ENCODE data around the gene PCDHGB2. TPM values are rescaled to one million over a fixed set of nuclear protein-coding genes. Genes with fewer than 3 reads are reported as not detected.

PCDHGB2 gene
- polyA plus RNA-seq, 1 donor from 2014 or later: 0.43 TPM

- H3K79me2 ChIP-seq (replicated peaks; ENCODE audit: insufficient read depth, low read length): no peaks in the 10 kb centered on the region
- H3K4me2 ChIP-seq (ENCODE audit: low read length): no peak overlapping the region
- H3K9me3 ChIP-seq (ENCODE audit: low read length): peaks cover 2% of the 10 kb centered on the region
- H3K4me3 ChIP-seq (ENCODE audit: low read length): no peak overlapping the region
- no peak overlapping the region for H3K9ac ChIP-seq (ENCODE audit: low read length)
- no peaks in the 10 kb centered on the region for H3F3A ChIP-seq (ENCODE audit: insufficient read depth, low read length, poor library complexity, severe bottlenecking)
- no peak overlapping the region for H3K27ac ChIP-seq (ENCODE audit: low read length)
- H3K36me3 ChIP-seq (ENCODE audit: insufficient read depth, low read length): no peaks in the 10 kb centered on the region
- H3K27me3 ChIP-seq (ENCODE audit: insufficient read depth, low read depth, low read length): no peaks in the 10 kb centered on the region
- H4K20me1 ChIP-seq (ENCODE audit: insufficient read depth): no peaks in the 10 kb centered on the region
- H3K9me2 ChIP-seq (ENCODE audit: insufficient read depth, low read length): no peaks in the 10 kb centered on the region
- TF ChIP-seq CTCF (IDR thresholded peaks at IDR 0.05; ENCODE audit: poor library complexity, severe bottlenecking) (no peak), RAD21 (conservative IDR thresholded peaks at IDR 0.05) (no peak), POLR2AphosphoS5 (IDR thresholded peaks at IDR 0.05) (no peak), REST (IDR thresholded peaks at IDR 0.05; ENCODE audit: borderline replicate concordance) (no peak), SMC3 (conservative IDR thresholded peaks at IDR 0.05; ENCODE audit: poor library complexity) (no peak), MXI1 (conservative IDR thresholded peaks at IDR 0.05; ENCODE audit: poor library complexity, severe bottlenecking) (no peak), EP300 (conservative IDR thresholded peaks at IDR 0.05; ENCODE audit: poor library complexity, severe bottlenecking) (no peak), EZH2 (IDR thresholded peaks at IDR 0.05; ENCODE audit: borderline replicate concordance, insufficient read depth, low read length, poor library complexity, severe bottlenecking) (no peak), TAF1 (IDR thresholded peaks at IDR 0.05; ENCODE audit: low read depth) (no peak)
- no peak overlapping the region for H2AFZ ChIP-seq (ENCODE audit: low read depth, low read length)
Measured at GRCh38 chr5:141326088-141326854, 33.5 kb upstream of the PCDHGB2 start.

GRCh38 chr5:141328231-141328630, 31.6 kb upstream of the PCDHGB2 start:
- no peaks in the 10 kb centered on the region for H3F3A ChIP-seq (ENCODE audit: insufficient read depth, low read length, poor library complexity, severe bottlenecking)
- H3K9me2 ChIP-seq (ENCODE audit: insufficient read depth, low read length): no peaks in the 10 kb centered on the region
- no peaks in the 10 kb centered on the region for H3K27me3 ChIP-seq (ENCODE audit: insufficient read depth, low read depth, low read length)
- no peaks in the 10 kb centered on the region for H4K20me1 ChIP-seq (ENCODE audit: insufficient read depth)
- H3K4me3 ChIP-seq (ENCODE audit: low read length): no peak overlapping the region
- no peaks in the 10 kb centered on the region for H3K79me2 ChIP-seq (replicated peaks; ENCODE audit: insufficient read depth, low read length)
- H3K4me2 ChIP-seq (ENCODE audit: low read length): no peak overlapping the region
- TF ChIP-seq RAD21 (conservative IDR thresholded peaks at IDR 0.05) (no peak), EP300 (conservative IDR thresholded peaks at IDR 0.05; ENCODE audit: poor library complexity, severe bottlenecking) (no peak), TAF1 (IDR thresholded peaks at IDR 0.05; ENCODE audit: low read depth) (no peak), SMC3 (conservative IDR thresholded peaks at IDR 0.05; ENCODE audit: poor library complexity) (no peak), EZH2 (IDR thresholded peaks at IDR 0.05; ENCODE audit: borderline replicate concordance, insufficient read depth, low read length, poor library complexity, severe bottlenecking) (no peak), MXI1 (conservative IDR thresholded peaks at IDR 0.05; ENCODE audit: poor library complexity, severe bottlenecking) (no peak), REST (IDR thresholded peaks at IDR 0.05; ENCODE audit: borderline replicate concordance) (no peak), POLR2AphosphoS5 (IDR thresholded peaks at IDR 0.05) (no peak), CTCF (IDR thresholded peaks at IDR 0.05; ENCODE audit: poor library complexity, severe bottlenecking) (no peak)
- H3K9ac ChIP-seq (ENCODE audit: low read length): no peak overlapping the region
- H3K36me3 ChIP-seq (ENCODE audit: insufficient read depth, low read length): no peaks in the 10 kb centered on the region
- H2AFZ ChIP-seq (ENCODE audit: low read depth, low read length): no peak overlapping the region
- peaks cover 7% of the 10 kb centered on the region for H3K9me3 ChIP-seq (ENCODE audit: low read length)
- H3K27ac ChIP-seq (ENCODE audit: low read length): no peak overlapping the region
